GM23338 (cell line): ENCODE results near the gene DPYD. TPM values are rescaled to one million over a fixed set of nuclear protein-coding genes. Genes with fewer than 3 reads are reported as not detected.

ENCODE experiments used
- ATAC-seq: fragments of 200-7000 bp; cut with Tn5 transposase; 3 replicates; pipeline ENCODE4 v1.9.1; 2020
- DNase-seq: peaks from one replicate; pipeline ENCODE4 v3.0.0-alpha.2; 2015; ENCODE audit warnings: low spot score
- H2AFZ ChIP-seq: fragments of 200-600 bp; sonication (generic); 2 replicates; pipeline ENCODE4 v1.8.0; 2016; ENCODE audit warnings: antibody characterized with exemption, mild to moderate bottlenecking, moderate library complexity
- H3F3A ChIP-seq: fragments of 200-600 bp; sonication (generic); replicated peaks from 2 replicates; pipeline ENCODE4 v1.8.0; 2017; ENCODE audit warnings: antibody characterized with exemption, mixed run types, low read depth
- H3K27ac ChIP-seq: fragments of 200-600 bp; sonication (generic); 2 replicates; pipeline ENCODE4 v1.6.1; 2016; ENCODE audit warnings: low read depth
- H3K27me3 ChIP-seq: fragments of 200-600 bp; sonication (generic); 2 replicates; pipeline ENCODE4 v1.8.0; 2016; ENCODE audit warnings: mild to moderate bottlenecking, mixed run types, moderate library complexity; ENCODE audit not compliant: insufficient read depth
- H3K36me3 ChIP-seq: fragments of 200-600 bp; sonication (generic); 2 replicates; pipeline ENCODE4 v1.8.0; 2016; ENCODE audit warnings: mild to moderate bottlenecking; ENCODE audit not compliant: insufficient read depth
- H3K4me1 ChIP-seq: fragments of 200-600 bp; sonication (generic); 2 replicates; pipeline ENCODE4 v1.8.0; 2016; ENCODE audit warnings: mild to moderate bottlenecking, moderate library complexity; ENCODE audit not compliant: insufficient read depth
- H3K4me2 ChIP-seq: fragments of 200-600 bp; sonication (generic); 2 replicates; pipeline ENCODE4 v1.7.1; 2017; ENCODE audit warnings: mixed run types
- H3K4me3 ChIP-seq: fragments of 200-600 bp; sonication (generic); 2 replicates; pipeline ENCODE4 v1.6.1; 2016; ENCODE audit warnings: mixed run types
- H3K79me2 ChIP-seq: fragments of 200-600 bp; sonication (generic); replicated peaks from 2 replicates; pipeline ENCODE4 v1.8.0; 2017; ENCODE audit warnings: mild to moderate bottlenecking; ENCODE audit not compliant: insufficient read depth
- H3K9me2 ChIP-seq: fragments of 200-600 bp; sonication (generic); 2 replicates; pipeline ENCODE4 v1.8.0; 2017; ENCODE audit not compliant: insufficient read depth
- H4K20me1 ChIP-seq: fragments of 200-600 bp; sonication (generic); replicated peaks from 2 replicates; pipeline ENCODE4 v1.8.0; 2017; ENCODE audit warnings: mild to moderate bottlenecking; ENCODE audit not compliant: insufficient read depth
- H3K27ac Mint-ChIP-seq: 2 replicates; pipeline ENCODE4 v1.8.0; 2020; ENCODE audit warnings: inconsistent platforms, mild to moderate bottlenecking, moderate library complexity, mixed read lengths
- H3K27me3 Mint-ChIP-seq: 3 replicates; pipeline ENCODE4 v1.8.0; 2022; ENCODE audit warnings: low read depth, mild to moderate bottlenecking, moderate library complexity, mixed read lengths, inconsistent platforms; ENCODE audit not compliant: insufficient read depth, poor library complexity
- H3K36me3 Mint-ChIP-seq: 3 replicates; pipeline ENCODE4 v1.8.0; 2021; ENCODE audit warnings: low read depth, mild to moderate bottlenecking, inconsistent platforms, moderate library complexity, mixed read lengths
- H3K4me1 Mint-ChIP-seq: 3 replicates; pipeline ENCODE4 v1.8.0; 2020; ENCODE audit warnings: mild to moderate bottlenecking, inconsistent platforms, mixed read lengths
- H3K4me3 Mint-ChIP-seq: 3 replicates; pipeline ENCODE4 v1.8.0; 2021; ENCODE audit warnings: moderate library complexity, mild to moderate bottlenecking, inconsistent platforms, mixed read lengths
- H3K9me3 Mint-ChIP-seq: 3 replicates; pipeline ENCODE4 v1.8.0; 2020; ENCODE audit warnings: moderate library complexity, mild to moderate bottlenecking, inconsistent platforms, mixed read lengths
- polyA plus RNA-seq: library from polyadenylated mRNA; unstranded; fragments of >200 nt; fragmentation: Nextera tagmentation; extraction: Ambion mirVana; gene quantifications from 2 replicates; pipeline ENCODE4 v1.2.1, GENCODE V29; 2016
- total RNA-seq: library from RNA; depleted of rRNA; stranded (reverse); fragments of >200 nt; shearing (Covaris generic); gene quantifications from 2 replicates; pipeline ENCODE4 v1.2.3, GENCODE V29; 2014
- TF ChIP-seq, protein P1 (sequence below): IDR thresholded peaks from one replicate; pipeline ENCODE4 v1.6.1; 2018; ENCODE audit warnings: antibody characterized with exemption; ENCODE audit not compliant: unreplicated experiment
- TF ChIP-seq, protein P2 (sequence below), 2 experiments: fragments of 200-600 bp in 1 of 2; sonication (generic) in 1 of 2; conservative IDR thresholded peaks; 2 replicates each; pipeline versions ENCODE4 v1.5.1 to v1.6.1; 2016 to 2017; ENCODE audit warnings: antibody characterized with exemption in 2 of 2, low read depth in 2 of 2, mild to moderate bottlenecking in 2 of 2, moderate library complexity in 1 of 2

DPYD gene
- total and polyA plus RNA-seq, 2 experiments from 2014 or later = 0.50 to 1.6 TPM

DNA sequence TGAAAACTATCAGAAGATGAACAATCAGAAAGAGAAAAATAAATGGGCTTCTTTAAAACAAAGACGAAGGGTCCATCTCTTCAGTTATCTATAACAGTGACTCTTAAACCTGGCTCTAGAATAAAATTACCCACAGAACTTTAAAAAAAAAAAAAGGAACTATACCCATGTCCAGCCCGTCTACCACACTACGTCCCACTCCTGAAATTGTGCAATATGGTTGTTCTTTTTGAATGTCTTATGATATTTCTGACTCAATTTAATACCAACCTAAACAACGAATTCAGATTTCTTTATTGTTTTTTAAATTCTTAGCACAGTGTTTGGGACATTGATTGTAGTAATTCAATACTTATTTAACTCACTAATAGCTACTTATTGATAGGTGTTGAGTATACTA lies 246.3 kb downstream of the DPYD start (continued):
- TF ChIP-seq, protein P1, sequence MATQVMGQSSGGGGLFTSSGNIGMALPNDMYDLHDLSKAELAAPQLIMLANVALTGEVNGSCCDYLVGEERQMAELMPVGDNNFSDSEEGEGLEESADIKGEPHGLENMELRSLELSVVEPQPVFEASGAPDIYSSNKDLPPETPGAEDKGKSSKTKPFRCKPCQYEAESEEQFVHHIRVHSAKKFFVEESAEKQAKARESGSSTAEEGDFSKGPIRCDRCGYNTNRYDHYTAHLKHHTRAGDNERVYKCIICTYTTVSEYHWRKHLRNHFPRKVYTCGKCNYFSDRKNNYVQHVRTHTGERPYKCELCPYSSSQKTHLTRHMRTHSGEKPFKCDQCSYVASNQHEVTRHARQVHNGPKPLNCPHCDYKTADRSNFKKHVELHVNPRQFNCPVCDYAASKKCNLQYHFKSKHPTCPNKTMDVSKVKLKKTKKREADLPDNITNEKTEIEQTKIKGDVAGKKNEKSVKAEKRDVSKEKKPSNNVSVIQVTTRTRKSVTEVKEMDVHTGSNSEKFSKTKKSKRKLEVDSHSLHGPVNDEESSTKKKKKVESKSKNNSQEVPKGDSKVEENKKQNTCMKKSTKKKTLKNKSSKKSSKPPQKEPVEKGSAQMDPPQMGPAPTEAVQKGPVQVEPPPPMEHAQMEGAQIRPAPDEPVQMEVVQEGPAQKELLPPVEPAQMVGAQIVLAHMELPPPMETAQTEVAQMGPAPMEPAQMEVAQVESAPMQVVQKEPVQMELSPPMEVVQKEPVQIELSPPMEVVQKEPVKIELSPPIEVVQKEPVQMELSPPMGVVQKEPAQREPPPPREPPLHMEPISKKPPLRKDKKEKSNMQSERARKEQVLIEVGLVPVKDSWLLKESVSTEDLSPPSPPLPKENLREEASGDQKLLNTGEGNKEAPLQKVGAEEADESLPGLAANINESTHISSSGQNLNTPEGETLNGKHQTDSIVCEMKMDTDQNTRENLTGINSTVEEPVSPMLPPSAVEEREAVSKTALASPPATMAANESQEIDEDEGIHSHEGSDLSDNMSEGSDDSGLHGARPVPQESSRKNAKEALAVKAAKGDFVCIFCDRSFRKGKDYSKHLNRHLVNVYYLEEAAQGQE = no peak

DNA sequence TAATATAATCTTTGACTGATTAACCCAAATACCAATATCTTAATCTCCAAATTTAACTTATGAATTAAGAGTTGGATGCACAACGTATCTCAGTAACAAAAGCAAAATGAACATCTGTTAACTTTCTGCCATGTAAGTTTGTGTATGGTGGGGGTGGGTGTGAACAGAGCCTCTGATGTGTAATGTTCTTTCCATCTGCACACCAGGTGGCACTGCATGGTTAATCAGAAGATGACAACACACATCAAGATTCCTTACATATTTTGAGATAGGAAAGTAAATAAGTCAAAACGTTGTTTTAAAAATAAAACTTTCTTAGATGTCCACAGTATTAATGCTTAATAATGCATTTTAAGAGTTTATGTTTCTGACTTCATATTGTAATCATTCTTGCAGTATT lies 251.9 kb downstream of the DPYD start:
- H3K79me2 ChIP-seq = no peaks in the 10 kb centered on the region
- H3K27ac Mint-ChIP-seq = no peak overlapping the region

More for the DNA sequence above, 251.9 kb downstream of the DPYD start:
- Histone ChIP-seq H3K27me3 (no peaks in the 10 kb centered on the region), H3K4me2 (no peak overlapping the region), H3K27ac (no peak overlapping the region), H3K36me3 (no peaks in the 10 kb centered on the region), H3K9me2 (no peaks in the 10 kb centered on the region), H3K4me3 (no peak overlapping the region), H2AFZ (no peak overlapping the region), H3K4me1 (no peaks in the 10 kb centered on the region; the same call in 1 of the 2 replicates), H4K20me1 (no peaks in the 10 kb centered on the region), H3F3A (no peaks in the 10 kb centered on the region)
- no peak overlapping the region for H3K4me3 Mint-ChIP-seq
- H3K9me3 Mint-ChIP-seq = no peaks in the 10 kb centered on the region
- TF ChIP-seq, protein P1 = no peak
- TF ChIP-seq, protein P2, sequence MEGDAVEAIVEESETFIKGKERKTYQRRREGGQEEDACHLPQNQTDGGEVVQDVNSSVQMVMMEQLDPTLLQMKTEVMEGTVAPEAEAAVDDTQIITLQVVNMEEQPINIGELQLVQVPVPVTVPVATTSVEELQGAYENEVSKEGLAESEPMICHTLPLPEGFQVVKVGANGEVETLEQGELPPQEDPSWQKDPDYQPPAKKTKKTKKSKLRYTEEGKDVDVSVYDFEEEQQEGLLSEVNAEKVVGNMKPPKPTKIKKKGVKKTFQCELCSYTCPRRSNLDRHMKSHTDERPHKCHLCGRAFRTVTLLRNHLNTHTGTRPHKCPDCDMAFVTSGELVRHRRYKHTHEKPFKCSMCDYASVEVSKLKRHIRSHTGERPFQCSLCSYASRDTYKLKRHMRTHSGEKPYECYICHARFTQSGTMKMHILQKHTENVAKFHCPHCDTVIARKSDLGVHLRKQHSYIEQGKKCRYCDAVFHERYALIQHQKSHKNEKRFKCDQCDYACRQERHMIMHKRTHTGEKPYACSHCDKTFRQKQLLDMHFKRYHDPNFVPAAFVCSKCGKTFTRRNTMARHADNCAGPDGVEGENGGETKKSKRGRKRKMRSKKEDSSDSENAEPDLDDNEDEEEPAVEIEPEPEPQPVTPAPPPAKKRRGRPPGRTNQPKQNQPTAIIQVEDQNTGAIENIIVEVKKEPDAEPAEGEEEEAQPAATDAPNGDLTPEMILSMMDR (conservative IDR thresholded peaks at IDR 0.05; ENCODE audit: low read depth in 2 of 2) = peak in 1 of 2 experiments; percentile 30; a peak in 2 of 4 replicates
- no peak for ATAC-seq
- H3K27me3 Mint-ChIP-seq = no peaks in the 10 kb centered on the region
- no peaks in the 10 kb centered on the region for H3K36me3 Mint-ChIP-seq
- DNase-seq = no peak
- peaks cover 2% of the 10 kb centered on the region; the same call in 1 of the 3 replicates for H3K4me1 Mint-ChIP-seq
